ENCODE results near the gene RPL13. TPM values are rescaled to one million over a fixed set of nuclear protein-coding genes. Genes with fewer than 3 reads are reported as not detected.
A peak's percentile ranks its signal among the peaks of the same experiment; 100 is the strongest.

RPL13 gene
- total and polyA plus RNA-seq, 7 experiments from 2014 or later, result 2,239 to 8,810 (median 5,354) TPM

DNA sequence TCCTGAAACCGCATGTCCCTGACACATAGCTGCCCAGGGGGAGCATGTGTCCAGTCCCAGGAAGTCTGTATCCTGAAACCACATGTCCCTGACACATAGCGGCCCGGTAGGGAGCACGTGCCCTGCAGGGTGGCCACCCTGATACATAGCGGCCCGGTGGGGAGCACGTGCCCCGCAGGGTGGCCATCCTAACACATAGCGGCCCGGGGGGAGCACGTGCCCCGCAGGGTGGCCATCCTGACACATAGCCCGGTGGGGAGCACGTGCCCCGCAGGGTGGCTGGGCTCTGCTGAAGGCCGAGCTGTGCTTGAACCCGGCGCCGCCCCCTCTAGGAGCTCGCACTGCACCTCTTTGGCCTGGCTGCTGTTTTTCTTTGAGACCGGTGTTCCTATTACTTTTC lies 18.7 kb upstream of the RPL13 start:
- ChIA-PET CTCF (interaction anchor here (1.7 kb wide), 1 partner anchor 7 kb away, joined by 3 read pairs; no protein-coding TSS in a partner anchor), POLR2A (interaction anchor here (0.5 to 1.8 kb wide), 2 partner anchors 15 to 188 kb away, joined by 3 to 4 read pairs; no protein-coding TSS in a partner anchor)
- H3K27ac Mint-ChIP-seq, result no peak overlapping the region
- peaks cover 0 to 3% (median 0%) of the 10 kb centered on the region in 7 donors for H3K4me1 Mint-ChIP-seq
- ATAC-seq, result no peak
- Histone ChIP-seq H3K36me3 (ENCODE audit: control insufficient read depth in 2 of 3, insufficient read depth in 3 of 3, low read length in 3 of 3) (peaks cover 0 to 59% (median 14%) of the 10 kb centered on the region in 3 experiments), H3K9me3 (ENCODE audit: control insufficient read depth in 2 of 3, low read length in 3 of 3) (no peaks in the 10 kb centered on the region), H3K4me3 (ENCODE audit: low read length) (no peak overlapping the region), H3K4me1 (ENCODE audit: control insufficient read depth in 2 of 2, insufficient read depth in 2 of 2, low read length in 2 of 2) (no peaks in the 10 kb centered on the region), H3K27me3 (ENCODE audit: control insufficient read depth in 2 of 2, insufficient read depth in 2 of 2, low read length in 2 of 2) (no peaks in the 10 kb centered on the region), H3K27ac (ENCODE audit: low read depth, low read length) (no peak overlapping the region)
- no peak overlapping the region for H3K4me3 Mint-ChIP-seq
- no peaks in the 10 kb centered on the region for H3K9me3 Mint-ChIP-seq
- peaks cover 0 to 9% (median under 1%) of the 10 kb centered on the region in 5 donors for H3K36me3 Mint-ChIP-seq
- no peak for DNase-seq
- intact Hi-C loops (cut with micrococcal nuclease), result no loop called here
- no peaks in the 10 kb centered on the region for H3K27me3 Mint-ChIP-seq

DNA sequence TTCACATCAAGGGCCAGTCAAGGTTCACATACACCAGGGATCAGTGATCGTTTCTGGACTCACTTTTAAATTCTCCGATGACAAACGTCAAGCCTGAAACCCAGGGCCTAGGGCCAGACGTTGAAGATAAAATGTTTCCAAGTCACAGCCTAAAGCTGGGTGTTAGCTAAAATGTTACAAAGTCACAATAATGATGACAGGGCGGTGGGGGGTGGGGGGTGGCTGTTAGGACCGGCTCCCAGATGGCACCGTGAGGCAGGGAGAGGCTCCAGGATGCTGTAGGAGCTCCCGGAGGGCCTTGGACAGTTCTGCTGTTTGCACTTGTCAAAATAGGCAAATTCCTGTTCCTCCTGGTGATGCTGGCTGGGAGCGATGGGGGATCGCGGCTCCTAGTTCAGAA lies 16.4 kb upstream of the RPL13 start:
- POLR2A ChIA-PET, result no interaction called here
- Histone ChIP-seq H3K4me3 (ENCODE audit: low read length) (no peak overlapping the region), H3K36me3 (ENCODE audit: control insufficient read depth in 2 of 3, insufficient read depth in 3 of 3, low read length in 3 of 3) (peaks cover 0 to 52% (median 7%) of the 10 kb centered on the region in 3 experiments), H3K9me3 (ENCODE audit: control insufficient read depth in 2 of 3, low read length in 3 of 3) (no peaks in the 10 kb centered on the region), H3K4me1 (ENCODE audit: control insufficient read depth in 2 of 2, insufficient read depth in 2 of 2, low read length in 2 of 2) (peaks cover 0 to 8% of the 10 kb centered on the region in 2 donors), H3K27me3 (ENCODE audit: control insufficient read depth in 2 of 2, insufficient read depth in 2 of 2, low read length in 2 of 2) (no peaks in the 10 kb centered on the region), H3K27ac (ENCODE audit: low read depth, low read length) (no peak overlapping the region)
- H3K9me3 Mint-ChIP-seq, result no peaks in the 10 kb centered on the region
- no peak for DNase-seq
- no peak for ATAC-seq
- H3K4me3 Mint-ChIP-seq, result no peak overlapping the region
- H3K27me3 Mint-ChIP-seq, result no peaks in the 10 kb centered on the region
- intact Hi-C loops (cut with micrococcal nuclease), result no loop called here
- CTCF ChIA-PET, result no interaction called here
- peaks cover 0 to 21% (median 4%) of the 10 kb centered on the region in 5 donors for H3K36me3 Mint-ChIP-seq
- H3K27ac Mint-ChIP-seq, result no peak overlapping the region
- H3K4me1 Mint-ChIP-seq, result peaks cover 6 to 16% (median 12%) of the 10 kb centered on the region in 7 donors

DNA sequence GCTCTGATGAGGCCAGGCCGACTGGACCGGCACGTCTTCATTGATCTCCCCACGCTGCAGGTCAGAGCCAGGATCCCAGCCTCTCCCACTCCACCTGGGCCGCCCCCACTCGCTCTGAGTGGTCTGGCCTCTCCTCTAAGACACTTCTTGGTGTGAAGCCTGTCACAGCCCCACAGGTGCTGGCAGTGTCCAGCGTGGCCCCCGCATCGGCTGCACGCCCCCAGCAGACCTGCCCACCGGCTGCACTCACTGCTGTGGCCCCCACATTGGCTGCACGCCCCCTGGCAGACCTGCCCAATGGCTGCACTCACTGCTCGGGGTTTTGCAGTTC lies 15.8 kb upstream of the RPL13 start:
- H3K36me3 ChIP-seq (ENCODE audit: control insufficient read depth in 2 of 3, insufficient read depth in 3 of 3, low read length in 3 of 3), result peaks cover 0 to 52% (median 7%) of the 10 kb centered on the region in 3 experiments
- no peaks in the 10 kb centered on the region for H3K9me3 ChIP-seq (ENCODE audit: control insufficient read depth in 2 of 3, low read length in 3 of 3)
- DNase-seq, result no peak
- Mint-ChIP-seq H3K4me3 (no peak overlapping the region), H3K27me3 (no peaks in the 10 kb centered on the region), H3K36me3 (peaks cover 0 to 24% (median 10%) of the 10 kb centered on the region in 5 donors), H3K27ac (peak overlapping the region in 1 of 9 donors; percentile 54), H3K4me1 (peaks cover 12 to 21% (median 18%) of the 10 kb centered on the region in 7 donors), H3K9me3 (no peaks in the 10 kb centered on the region)
- intact Hi-C loops (cut with micrococcal nuclease), result no loop called here
- ATAC-seq, result no peak
- H3K4me1 ChIP-seq (ENCODE audit: control insufficient read depth in 2 of 2, insufficient read depth in 2 of 2, low read length in 2 of 2), result peaks cover 0 to 13% of the 10 kb centered on the region in 2 donors
- no peak overlapping the region for H3K27ac ChIP-seq (ENCODE audit: low read depth, low read length)
- no peaks in the 10 kb centered on the region for H3K27me3 ChIP-seq (ENCODE audit: control insufficient read depth in 2 of 2, insufficient read depth in 2 of 2, low read length in 2 of 2)
- no peak overlapping the region for H3K4me3 ChIP-seq (ENCODE audit: low read length)
- ChIA-PET CTCF (no interaction called here), POLR2A (interaction anchor here (0.8 kb wide), 1 partner anchor 9 kb away, joined by 3 read pairs; no protein-coding TSS in a partner anchor)

DNA sequence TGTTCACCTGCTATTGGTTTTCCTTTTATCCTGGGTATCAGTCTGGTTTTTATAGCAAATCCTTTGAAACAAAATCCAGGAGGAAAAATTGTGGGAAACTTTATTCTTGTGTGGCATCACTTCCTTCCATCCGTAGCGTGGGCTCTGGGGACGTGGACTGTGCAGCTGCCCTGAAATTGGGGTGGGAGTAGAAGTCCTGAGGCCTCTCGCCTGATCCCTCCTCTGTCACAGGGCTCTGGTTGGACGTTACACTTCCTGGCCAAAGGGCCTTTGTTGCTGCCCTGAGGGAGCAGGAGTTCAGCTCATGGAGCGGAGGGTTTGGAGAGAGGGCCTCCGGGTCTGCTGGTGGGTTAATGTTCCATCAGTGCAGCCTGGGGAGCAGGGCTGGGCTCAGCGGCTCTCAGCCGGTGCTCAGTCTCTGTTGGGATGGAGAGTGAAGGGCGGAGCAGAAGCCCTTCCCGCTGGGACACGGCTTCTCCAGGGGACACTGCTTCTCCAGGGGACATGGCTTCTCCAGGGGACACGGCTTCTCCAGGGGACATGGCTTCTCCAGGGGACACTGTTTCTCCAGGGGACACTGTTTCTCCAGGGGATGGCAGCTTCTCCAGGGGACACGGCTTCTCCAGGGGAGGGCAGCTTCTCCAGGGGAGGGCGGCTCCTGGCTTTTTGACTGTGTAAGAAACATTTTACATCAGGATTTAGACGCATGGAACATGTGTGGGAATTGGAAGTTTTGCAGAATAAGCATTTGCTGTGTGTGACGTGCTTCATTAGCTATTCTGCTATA lies 15.2 kb upstream of the RPL13 start:
- CTCF ChIA-PET, result no interaction called here

DNA sequence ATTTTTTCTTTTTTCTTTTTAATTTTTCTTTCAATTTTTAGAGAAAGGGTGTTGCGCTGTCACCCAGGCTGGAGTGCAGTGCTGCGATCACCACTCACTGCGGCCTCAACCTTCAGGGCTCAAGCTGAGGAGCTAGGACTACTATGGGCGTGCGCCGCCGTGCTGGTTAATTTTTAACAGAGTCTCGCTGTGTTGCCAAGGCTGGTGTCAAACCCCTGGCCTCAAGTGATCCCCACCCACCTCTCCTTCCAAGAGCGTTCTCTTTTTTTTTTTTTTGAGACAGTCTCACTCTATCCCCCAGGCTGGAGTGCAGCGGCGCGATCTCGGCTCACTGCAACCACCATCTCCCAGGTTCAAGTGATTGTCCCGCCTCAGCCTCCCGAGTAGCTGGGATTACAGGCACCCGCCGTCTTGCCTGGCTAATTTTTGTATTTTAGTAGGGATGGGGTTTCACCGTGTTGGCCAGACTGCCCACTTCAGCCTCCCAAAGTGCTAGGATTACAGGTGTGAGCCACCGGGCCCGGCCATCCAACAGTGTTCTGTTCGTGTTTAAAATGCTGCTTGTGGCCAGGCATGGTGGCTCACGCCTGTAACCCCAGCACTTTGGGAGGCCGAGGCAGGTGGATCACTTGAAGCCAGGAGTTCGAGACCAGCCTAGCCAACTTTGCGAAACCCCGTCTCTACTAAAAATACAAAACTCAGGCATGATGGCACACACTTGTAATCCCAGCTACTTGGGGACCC lies 14.5 kb upstream of the RPL13 start:
- DNase-seq (no peak), ATAC-seq (no peak)
- Mint-ChIP-seq H3K27ac (peak overlapping the region in 1 of 9 donors; percentile 46), H3K4me3 (no peak overlapping the region), H3K9me3 (no peaks in the 10 kb centered on the region), H3K4me1 (peaks cover 13 to 32% (median 19%) of the 10 kb centered on the region in 7 donors), H3K27me3 (no peaks in the 10 kb centered on the region), H3K36me3 (peaks cover under 1 to 21% (median 9%) of the 10 kb centered on the region in 5 donors)
- Histone ChIP-seq H3K4me1 (ENCODE audit: control insufficient read depth in 2 of 2, insufficient read depth in 2 of 2, low read length in 2 of 2) (peaks cover 0 to 19% of the 10 kb centered on the region in 2 donors), H3K27me3 (ENCODE audit: control insufficient read depth in 2 of 2, insufficient read depth in 2 of 2, low read length in 2 of 2) (no peaks in the 10 kb centered on the region), H3K9me3 (ENCODE audit: control insufficient read depth in 2 of 3, low read length in 3 of 3) (no peaks in the 10 kb centered on the region), H3K27ac (ENCODE audit: low read depth, low read length) (no peak overlapping the region), H3K36me3 (ENCODE audit: control insufficient read depth in 2 of 3, insufficient read depth in 3 of 3, low read length in 3 of 3) (peaks cover 0 to 60% (median 8%) of the 10 kb centered on the region in 3 experiments), H3K4me3 (ENCODE audit: low read length) (no peak overlapping the region)
- CTCF ChIA-PET, result no interaction called here
- intact Hi-C loops (cut with micrococcal nuclease), result no loop called here
- POLR2A ChIA-PET, result no interaction called here

More for the DNA sequence above, 15.2 kb upstream of the RPL13 start:
- ATAC-seq (no peak), DNase-seq (no peak)
- peaks cover 13 to 27% (median 19%) of the 10 kb centered on the region in 7 donors for H3K4me1 Mint-ChIP-seq
- no peaks in the 10 kb centered on the region for H3K9me3 ChIP-seq (ENCODE audit: control insufficient read depth in 2 of 3, low read length in 3 of 3)
- no peaks in the 10 kb centered on the region for H3K27me3 Mint-ChIP-seq
- POLR2A ChIA-PET, result interaction anchor here (0.8 kb wide), 1 partner anchor 8 kb away, joined by 3 read pairs; no protein-coding TSS in a partner anchor
- H3K4me3 ChIP-seq (ENCODE audit: low read length), result no peak overlapping the region
- peaks cover 0 to 21% (median 9%) of the 10 kb centered on the region in 5 donors for H3K36me3 Mint-ChIP-seq
- no peak overlapping the region for H3K27ac ChIP-seq (ENCODE audit: low read depth, low read length)
- H3K27ac Mint-ChIP-seq, result peak overlapping the region in 1 of 9 donors; percentile 54
- H3K36me3 ChIP-seq (ENCODE audit: control insufficient read depth in 2 of 3, insufficient read depth in 3 of 3, low read length in 3 of 3), result peaks cover 0 to 52% (median 7%) of the 10 kb centered on the region in 3 experiments
- no peak overlapping the region for H3K4me3 Mint-ChIP-seq
- no peaks in the 10 kb centered on the region for H3K27me3 ChIP-seq (ENCODE audit: control insufficient read depth in 2 of 2, insufficient read depth in 2 of 2, low read length in 2 of 2)
- H3K9me3 Mint-ChIP-seq, result no peaks in the 10 kb centered on the region
- H3K4me1 ChIP-seq (ENCODE audit: control insufficient read depth in 2 of 2, insufficient read depth in 2 of 2, low read length in 2 of 2), result peaks cover 0 to 19% of the 10 kb centered on the region in 2 donors
- intact Hi-C loops (cut with micrococcal nuclease), result no loop called here

DNA sequence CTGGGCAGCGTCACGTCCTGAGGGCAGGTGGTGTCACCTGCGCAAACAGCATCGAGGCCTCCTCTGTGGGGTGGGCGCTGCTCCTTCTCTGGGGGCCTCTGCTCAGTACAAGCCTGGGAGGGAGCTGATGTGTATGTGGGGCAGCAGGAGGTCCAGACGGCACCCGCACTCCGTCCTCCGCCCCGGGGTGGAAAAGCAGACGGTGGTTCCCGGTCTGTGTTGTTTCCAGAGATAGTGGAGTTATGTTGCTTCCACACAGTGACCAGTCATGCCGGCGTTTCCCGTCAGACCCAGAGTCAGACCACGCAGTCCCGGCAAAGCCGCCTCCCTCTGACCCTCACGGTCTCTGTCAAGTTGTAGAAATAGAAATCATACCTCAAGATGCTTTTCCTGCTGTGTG lies 13.7 kb upstream of the RPL13 start:
- CTCF ChIA-PET, result no interaction called here
- ATAC-seq (no peak), DNase-seq (no peak)
- H3K27me3 ChIP-seq (ENCODE audit: control insufficient read depth in 2 of 2, insufficient read depth in 2 of 2, low read length in 2 of 2), result no peaks in the 10 kb centered on the region
- Mint-ChIP-seq H3K27ac (peak overlapping the region in 1 of 9 donors; percentile 72), H3K4me1 (peaks cover 13 to 31% (median 19%) of the 10 kb centered on the region in 7 donors), H3K9me3 (no peaks in the 10 kb centered on the region), H3K4me3 (no peak overlapping the region), H3K27me3 (no peaks in the 10 kb centered on the region), H3K36me3 (peaks cover 5 to 27% (median 9%) of the 10 kb centered on the region in 5 donors)
- intact Hi-C loops (cut with micrococcal nuclease), result no loop called here
- H3K4me3 ChIP-seq (ENCODE audit: low read length), result no peak overlapping the region
- H3K27ac ChIP-seq (ENCODE audit: low read depth, low read length), result no peak overlapping the region
- H3K36me3 ChIP-seq (ENCODE audit: control insufficient read depth in 2 of 3, insufficient read depth in 3 of 3, low read length in 3 of 3), result peaks cover 0 to 60% (median 11%) of the 10 kb centered on the region in 3 experiments
- H3K4me1 ChIP-seq (ENCODE audit: control insufficient read depth in 2 of 2, insufficient read depth in 2 of 2, low read length in 2 of 2), result peaks cover 0 to 19% of the 10 kb centered on the region in 2 donors
- no peaks in the 10 kb centered on the region for H3K9me3 ChIP-seq (ENCODE audit: control insufficient read depth in 2 of 3, low read length in 3 of 3)
- POLR2A ChIA-PET, result no interaction called here

Data from naive thymus-derived CD4-positive, alpha-beta T cell (primary cell).